B cell (primary cell): ENCODE data around the gene HMBS. TPM values are rescaled to one million over a fixed set of nuclear protein-coding genes. Genes with fewer than 3 reads are reported as not detected.

Experiments used
- ATAC-seq: fragments of 200-7000 bp; cut with Tn5 transposase; one replicate; pipeline ENCODE4 v1.10.0; 2021; ENCODE audit warnings: low read depth, mild to moderate bottlenecking, moderate number of reproducible peaks, moderate library complexity
- CTCF ChIA-PET: fragments of 350-600 bp; sonication (Branson Sonifier 250); formaldehyde crosslinking; loops from one replicate; lab custom pipeline; 2021; ENCODE audit warnings: antibody characterized with exemption, inconsistent platforms; lab: Charles Lee
- POLR2A ChIA-PET: fragments of 350-600 bp; sonication (Branson Sonifier 250); formaldehyde crosslinking; loops from one replicate; lab custom pipeline; 2021; ENCODE audit warnings: antibody characterized with exemption; lab: Charles Lee
- DNase-seq: peaks from one replicate; pipeline ENCODE4 v3.0.0; 2013
- H2AFZ ChIP-seq: 2 replicates; pipeline ENCODE4 v1.6.1; 2012; ENCODE audit warnings: mild to moderate bottlenecking, low read depth, low read length; ENCODE audit not compliant: insufficient read depth, poor library complexity, severe bottlenecking
- H3K27ac ChIP-seq, 2 donors: 1 replicate in 1 of 2; 2 replicates in 1 of 2; pipeline ENCODE4 v1.5.1; 2012 to 2013; ENCODE audit warnings: low read length in 2 of 2, mild to moderate bottlenecking in 2 of 2, moderate library complexity in 1 of 2
- H3K27me3 ChIP-seq, 4 experiments: fragments of 200-600 bp in 1 of 4; sonication (generic) in 1 of 4; replicated peaks in 1 of 4; 1 replicate in 2 of 4; 2 replicates in 2 of 4; pipeline versions ENCODE4 v1.6.1 to v1.7.0; 2013 to 2016; ENCODE audit warnings: low read length in 3 of 4, mild to moderate bottlenecking in 2 of 4, mixed read lengths in 1 of 4, moderate library complexity in 1 of 4; ENCODE audit not compliant: insufficient read depth in 4 of 4, control insufficient read depth in 3 of 4; ENCODE audit errors: control extremely low read depth in 1 of 4
- H3K36me3 ChIP-seq, 2 experiments: replicated peaks in 1 of 2; 1 replicate in 1 of 2; 2 replicates in 1 of 2; pipeline versions ENCODE4 v1.6.1 to v1.7.1; 2013; ENCODE audit warnings: low read length in 1 of 2; ENCODE audit not compliant: insufficient read depth in 2 of 2, control insufficient read depth in 1 of 2; ENCODE audit errors: control extremely low read depth in 1 of 2, extremely low read depth in 1 of 2
- H3K4me1 ChIP-seq, 2 donors: fragments of 200-600 bp in 1 of 2; sonication (generic) in 1 of 2; 1 replicate in 1 of 2; 2 replicates in 1 of 2; pipeline versions ENCODE4 v1.5.1 to v1.6.1; 2013 to 2017; ENCODE audit warnings: low read length in 2 of 2; ENCODE audit not compliant: control insufficient read depth in 2 of 2, insufficient read depth in 2 of 2
- H3K4me2 ChIP-seq: replicated peaks from 2 replicates; pipeline ENCODE3; 2012; ENCODE audit warnings: mild to moderate bottlenecking, low read depth, low read length; ENCODE audit not compliant: poor library complexity, severe bottlenecking
- H3K4me3 ChIP-seq, 5 experiments: fragments of 200-600 bp in 1 of 5; sonication (generic) in 1 of 5; 1 replicate in 3 of 5; 2 replicates in 2 of 5; pipeline versions ENCODE4 v1.5.1 to v1.7.0; 2011 to 2016; ENCODE audit warnings: low read length in 4 of 5, mild to moderate bottlenecking in 4 of 5, low read depth in 2 of 5, control low read depth in 1 of 5, moderate library complexity in 1 of 5; ENCODE audit not compliant: insufficient read depth in 1 of 5; ENCODE audit errors: control extremely low read depth in 1 of 5, extremely low read depth in 1 of 5
- H3K79me2 ChIP-seq: fragments of 200-600 bp; sonication (generic); one replicate; pipeline ENCODE4 v1.6.0; 2016; ENCODE audit warnings: low read length; ENCODE audit not compliant: control insufficient read depth, insufficient read depth
- H3K9ac ChIP-seq: fragments of 200-600 bp; sonication (generic); 2 replicates; pipeline ENCODE4 v1.6.1; 2017; ENCODE audit warnings: mild to moderate bottlenecking, low read length, moderate library complexity
- H3K9me3 ChIP-seq, 3 donors: one replicate each; pipeline versions ENCODE4 v1.6.1 to v1.7.1; 2013; ENCODE audit warnings: low read length in 2 of 3; ENCODE audit not compliant: control insufficient read depth in 2 of 3, insufficient read depth in 1 of 3; ENCODE audit errors: control extremely low read depth in 1 of 3
- H4K20me1 ChIP-seq: 2 replicates; pipeline ENCODE4 v1.6.0; 2012; ENCODE audit warnings: mild to moderate bottlenecking, low read length; ENCODE audit not compliant: insufficient read depth, control insufficient read depth, poor library complexity, severe bottlenecking
- H3K27ac Mint-ChIP-seq: one replicate; pipeline ENCODE4 v1.8.0; 2021; ENCODE audit warnings: mixed read lengths
- H3K27me3 Mint-ChIP-seq: one replicate; pipeline ENCODE4 v1.8.0; 2021; ENCODE audit warnings: mixed read lengths
- H3K4me1 Mint-ChIP-seq: one replicate; pipeline ENCODE4 v1.8.0; 2021; ENCODE audit warnings: mixed read lengths
- H3K4me3 Mint-ChIP-seq: one replicate; pipeline ENCODE4 v1.8.0; 2021; ENCODE audit warnings: mixed read lengths
- H3K9me3 Mint-ChIP-seq: one replicate; pipeline ENCODE4 v1.8.0; 2022; ENCODE audit warnings: mixed read lengths; ENCODE audit not compliant: insufficient read depth
- CTCF ChIP-seq: fragments of 200-600 bp; IDR thresholded peaks from one replicate; pipeline ENCODE4 v1.8.0; 2022; ENCODE audit warnings: antibody characterized with exemption, mild to moderate bottlenecking
- EZH2 ChIP-seq: IDR thresholded peaks from 2 replicates; pipeline ENCODE4 v1.6.1; 2012; ENCODE audit warnings: borderline replicate concordance, low read depth, mild to moderate bottlenecking, moderate library complexity, low read length; ENCODE audit not compliant: insufficient read depth, poor library complexity, severe bottlenecking
- WGBS: methylation state at CpG from one replicate; pipeline ENCODE4 v1.1.5; 2013; ENCODE audit warnings: missing lambda C conversion rate; ENCODE audit not compliant: insufficient coverage; 5-methylcytosine and 5-hydroxymethylcytosine counted together
- intact Hi-C: fragments of 100-400 bp; cut with micrococcal nuclease; formaldehyde crosslinking; loops from one replicate; pipeline ENCODE4 v1.10.0; 2022
- polyA plus RNA-seq: library from polyadenylated mRNA; depleted of rRNA; stranded (reverse); fragments of >200 nt; gene quantifications from 2 replicates; pipeline ENCODE4 v1.2.3, GENCODE V29; 2012
- total RNA-seq, 2 donors: library from RNA; stranded (reverse); fragments of 120-200 nt in 1 of 2; gene quantifications; 1 replicate in 1 of 2; 2 replicates in 1 of 2; pipeline versions ENCODE4 v1.2.3 to v1.2.4, GENCODE V29; 2013 to 2022

HMBS gene
- total and polyA plus RNA-seq, 2 donors (not counting 1 experiment from before 2014, with no cell fraction given), result 7.6 to 17.7 TPM

GRCh38 chr11:119126675-119127268 lies 42.1 kb downstream of the HMBS start:
- H3K27me3 ChIP-seq, result no peaks in the 10 kb centered on the region
- no peaks in the 10 kb centered on the region for H3K27me3 Mint-ChIP-seq
- H3K36me3 ChIP-seq, result peaks cover 0 to 46% of the 10 kb centered on the region in 2 experiments
- H3K9me3 Mint-ChIP-seq, result no peaks in the 10 kb centered on the region
- intact Hi-C loops, result no loop called here
- H3K27ac Mint-ChIP-seq, result no peak overlapping the region
- no peak overlapping the region for H3K4me3 ChIP-seq
- no peak overlapping the region for H3K9ac ChIP-seq
- WGBS, result 78% methylated on average over 3 of the region's 5 CpGs
- H3K4me1 ChIP-seq, result peaks cover 9 to 10% of the 10 kb centered on the region in 2 donors
- H3K4me1 Mint-ChIP-seq, result peaks cover 19% of the 10 kb centered on the region
- H2AFZ ChIP-seq, result no peak overlapping the region
- H3K27ac ChIP-seq, result no peak overlapping the region
- H3K9me3 ChIP-seq, result no peaks in the 10 kb centered on the region
- peaks cover 7% of the 10 kb centered on the region for H4K20me1 ChIP-seq
- H3K4me2 ChIP-seq, result no peak overlapping the region
- no peak overlapping the region for H3K4me3 Mint-ChIP-seq
- TF ChIP-seq CTCF (no peak), EZH2 (no peak)
- ChIA-PET POLR2A (interaction anchor here (0.6 to 0.7 kb wide), 3 partner anchors 15 to 174 kb away, joined by 3 to 7 read pairs (median 5); no protein-coding TSS in a partner anchor), CTCF (no interaction called here)
- no peak for ATAC-seq
- H3K79me2 ChIP-seq, result peaks cover 68% of the 10 kb centered on the region
- DNase-seq, result no peak

- Histone ChIP-seq H3K4me2 (no peak overlapping the region), H2AFZ (no peak overlapping the region), H3K9me3 (no peaks in the 10 kb centered on the region), H3K79me2 (peaks cover 29% of the 10 kb centered on the region), H3K27me3 (no peaks in the 10 kb centered on the region), H3K27ac (no peak overlapping the region), H3K4me1 (no peaks in the 10 kb centered on the region), H3K4me3 (no peak overlapping the region), H3K9ac (no peak overlapping the region), H4K20me1 (no peaks in the 10 kb centered on the region), H3K36me3 (peaks cover 1 to 64% of the 10 kb centered on the region in 2 experiments)
- intact Hi-C loops, result no loop called here
- POLR2A ChIA-PET, result no interaction called here
- no peaks in the 10 kb centered on the region for H3K9me3 Mint-ChIP-seq
- ATAC-seq, result no peak
- CTCF ChIA-PET, result no interaction called here
- no peak for DNase-seq
- no peak overlapping the region for H3K27ac Mint-ChIP-seq
- WGBS, result 100% methylated on average over 1 of the region's 3 CpGs
- H3K4me1 Mint-ChIP-seq, result peaks cover 5% of the 10 kb centered on the region
- H3K4me3 Mint-ChIP-seq, result no peak overlapping the region
- no peaks in the 10 kb centered on the region for H3K27me3 Mint-ChIP-seq
- no peak for TF ChIP-seq EZH2
- no peak for TF ChIP-seq CTCF
Measured at GRCh38 chr11:119130662-119131061, 46.0 kb downstream of the HMBS start.
